ENCODE measurements around the gene TCAP.
"Not testable (repeated sequence)": the region's sequence is repeated elsewhere in the genome, so short reads cannot be mapped to it uniquely, and the experiment has no call there.

The TCAP gene

DNA sequence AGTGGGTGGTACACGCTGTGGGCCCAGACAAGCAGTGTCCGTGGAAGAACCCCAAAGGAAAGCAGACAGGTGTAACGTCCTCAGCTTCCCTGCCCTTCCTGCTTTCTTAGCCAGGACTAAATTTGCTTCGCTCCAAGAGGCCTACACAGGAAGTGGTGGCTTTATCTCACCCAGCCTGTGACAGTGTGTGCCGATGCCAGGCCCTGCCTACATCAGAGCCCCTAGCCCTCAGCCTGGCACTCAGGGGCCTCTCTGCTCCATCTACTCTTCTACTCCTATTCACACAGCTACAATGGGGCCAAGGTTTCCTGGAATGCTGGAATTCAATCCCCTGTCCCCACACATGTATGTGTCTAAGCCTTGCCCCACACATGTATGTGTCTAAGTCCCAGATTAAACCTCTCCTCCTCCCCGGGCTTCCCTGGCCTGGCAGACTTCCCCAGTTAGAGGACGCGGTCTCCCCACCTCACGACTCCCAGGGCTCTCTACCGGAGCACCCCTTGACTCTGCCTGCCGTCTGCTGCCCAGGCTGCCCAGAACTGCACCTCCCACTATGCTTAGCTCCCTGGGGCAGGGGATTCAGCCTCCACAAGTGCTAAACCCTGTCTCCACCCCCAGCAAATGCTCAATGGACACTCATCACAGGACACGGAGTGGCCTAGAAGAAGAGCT, 14.5 kb downstream of the TCAP start:
- DNase-seq (ENCODE audit: low read depth, low spot score) = no peak

DNA sequence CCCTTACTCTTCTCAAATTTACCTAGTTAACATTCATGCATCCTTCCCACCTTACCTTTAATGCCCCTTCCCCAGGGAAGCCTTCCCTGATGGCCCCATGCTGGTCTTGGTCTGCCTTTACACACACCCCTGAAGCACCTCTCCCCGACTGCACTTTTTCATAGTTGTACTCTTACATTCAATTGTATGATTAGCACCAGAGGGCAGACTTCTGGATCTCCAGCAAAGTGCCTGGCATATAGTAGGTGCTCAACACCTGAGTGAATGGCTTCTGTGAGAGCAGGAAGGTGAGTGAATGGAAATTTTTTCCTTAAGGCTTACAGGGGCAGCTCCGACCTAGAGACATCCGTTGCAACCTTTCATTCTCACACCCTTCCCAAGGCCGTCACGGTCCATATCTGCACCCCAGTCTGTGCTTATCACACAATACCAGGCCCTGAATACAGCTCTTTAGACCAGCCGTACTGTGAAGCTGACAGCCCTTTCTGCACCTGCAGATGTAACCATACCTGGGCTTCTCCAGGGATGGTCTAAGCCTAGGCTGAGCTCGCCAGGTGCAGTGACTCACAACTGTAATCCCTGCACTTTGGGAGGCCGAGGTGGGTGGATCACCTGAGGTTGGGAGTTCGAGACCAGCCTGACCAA, 18.3 kb downstream of the TCAP start:
- DNase-seq (ENCODE audit: low read depth, low spot score) = no peak

GRCh38 chr17:39684369-39685192, 19.4 kb downstream of the TCAP start:
- no peak for DNase-seq (ENCODE audit: low read depth, low spot score)

GRCh38 chr17:39687101-39687545, 22.0 kb downstream of the TCAP start:
- DNase-seq (ENCODE audit: low read depth, low spot score) = no peak

DNA sequence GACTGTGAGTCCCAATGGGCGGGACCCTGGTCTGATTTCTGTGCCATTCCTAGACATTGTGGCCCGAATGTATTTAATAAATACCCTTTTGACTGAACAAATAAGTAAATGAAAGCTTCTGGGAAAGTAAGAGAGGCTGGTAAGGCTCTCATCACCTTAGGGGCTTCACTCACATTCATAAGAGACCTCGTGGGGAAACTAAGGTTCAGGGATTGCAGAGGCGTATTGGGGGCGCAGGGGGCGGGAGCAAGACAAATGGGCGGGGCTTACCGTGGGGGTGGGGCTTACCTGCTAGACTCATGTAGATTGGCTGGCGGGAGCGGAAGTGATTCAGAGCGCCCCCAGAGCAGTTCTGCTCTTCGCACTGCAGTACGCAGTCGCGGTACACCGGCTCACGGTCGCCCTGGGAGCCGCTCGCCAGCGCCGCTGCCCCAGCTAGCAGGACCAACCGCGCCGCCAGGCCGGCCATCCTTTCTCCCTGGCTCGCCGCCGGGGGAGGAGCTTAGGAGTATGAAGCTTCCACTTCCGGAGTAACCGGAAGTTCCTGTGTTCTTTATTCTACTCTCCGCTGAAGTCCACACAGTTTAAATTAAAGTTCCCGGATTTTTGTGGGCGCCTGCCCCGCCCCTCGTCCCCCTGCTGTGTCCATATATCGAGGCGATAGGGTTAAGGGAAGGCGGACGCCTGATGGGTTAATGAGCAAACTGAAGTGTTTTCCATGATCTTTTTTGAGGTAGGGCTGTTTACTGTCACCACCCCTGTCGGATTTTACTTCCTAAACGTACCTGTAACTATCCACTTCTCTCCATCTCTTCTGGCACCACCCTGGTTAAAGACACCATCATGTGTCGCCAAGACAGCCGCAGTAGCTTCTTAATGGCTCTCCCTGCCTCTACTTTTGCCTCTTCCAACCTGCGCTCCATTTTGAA, 22.7 kb downstream of the TCAP start, which contains the start of gene PGAP3:
Gene PGAP3 (minus strand): TSS at position 512 of the 929 bp plus-strand sequence. CDS start 43 bp downstream, at position 469.
- DNase-seq (ENCODE audit: low read depth, low spot score) = peak; percentile 75

GRCh38 chr17:39688475-39688835, 23.3 kb downstream of the TCAP start:
- DNase-seq (ENCODE audit: low read depth, low spot score) = no peak

DNA sequence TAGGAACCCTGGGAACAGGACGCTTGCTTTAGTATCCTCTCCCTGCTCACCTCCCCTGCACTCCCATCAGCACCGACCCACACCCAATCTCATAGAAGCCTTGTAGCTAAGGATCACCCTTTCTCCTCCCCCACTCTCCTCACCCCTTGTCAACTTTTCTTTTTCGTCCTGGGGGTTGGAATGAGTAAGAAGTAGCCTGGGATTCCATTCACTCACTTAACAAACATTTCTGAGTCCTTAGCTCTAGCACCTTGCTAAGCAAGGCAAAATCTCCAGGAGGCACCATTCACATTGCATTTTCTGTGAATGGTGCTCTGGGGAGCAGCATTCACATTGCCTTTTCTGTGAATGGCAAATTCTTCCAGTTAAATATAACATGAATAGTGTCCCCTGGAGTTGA, 23.8 kb downstream of the TCAP start:
- peak; percentile 71 for DNase-seq (ENCODE audit: low read depth, low spot score)

DNA sequence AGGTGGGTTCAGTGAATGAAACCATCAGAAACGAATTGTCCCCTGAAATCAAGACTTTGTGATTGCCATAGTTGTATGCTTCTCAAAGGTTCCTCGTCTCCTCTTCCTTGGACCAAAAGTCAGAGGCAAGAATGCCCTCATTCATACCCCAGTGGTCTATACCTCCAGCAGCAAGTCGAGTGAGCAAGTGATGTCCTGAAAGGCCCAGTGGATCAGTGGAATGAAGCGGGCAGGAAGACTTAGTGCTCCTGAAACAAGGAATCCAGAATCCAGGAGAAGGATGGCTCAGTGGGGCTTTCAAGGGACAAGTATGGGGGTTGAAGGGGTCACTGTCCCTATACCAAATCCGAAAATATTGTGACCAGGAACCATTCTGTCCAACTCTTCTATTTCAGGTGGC, 29.4 kb downstream of the TCAP start:
- DNase-seq (ENCODE audit: low read depth, low spot score) = no peak

- DNase-seq (ENCODE audit: low read depth, low spot score) = no peak
Observed at GRCh38 chr17:39695089-39695474, 29.9 kb downstream of the TCAP start.

GRCh38 chr17:39696731-39697130, 31.6 kb downstream of the TCAP start:
- DNase-seq (ENCODE audit: low read depth, low spot score) = no peak

DNA sequence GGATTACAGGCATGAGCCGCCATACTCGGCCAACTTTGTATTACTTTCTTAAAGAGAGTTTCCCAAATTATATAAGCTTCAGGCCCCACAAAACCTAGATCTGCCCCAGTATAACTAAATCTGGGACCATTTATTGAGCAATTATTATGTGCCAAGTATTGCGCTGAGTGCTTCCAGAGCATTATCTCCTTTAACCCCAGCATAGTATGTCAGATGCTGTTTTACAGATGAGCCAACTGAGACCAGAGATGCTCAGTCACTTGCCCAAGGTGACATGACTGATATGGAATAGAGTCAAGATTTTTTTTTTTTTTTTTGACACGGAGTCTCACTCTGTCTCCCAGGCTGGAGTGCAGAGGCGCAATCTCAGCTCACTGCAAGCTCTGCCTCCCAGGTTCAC, 32.8 kb downstream of the TCAP start:
- no peak for DNase-seq (ENCODE audit: low read depth, low spot score)

GRCh38 chr17:39699157-39699817, 34.1 kb downstream of the TCAP start:
- not testable (repeated sequence) for DNase-seq (ENCODE audit: low read depth, low spot score)

DNA sequence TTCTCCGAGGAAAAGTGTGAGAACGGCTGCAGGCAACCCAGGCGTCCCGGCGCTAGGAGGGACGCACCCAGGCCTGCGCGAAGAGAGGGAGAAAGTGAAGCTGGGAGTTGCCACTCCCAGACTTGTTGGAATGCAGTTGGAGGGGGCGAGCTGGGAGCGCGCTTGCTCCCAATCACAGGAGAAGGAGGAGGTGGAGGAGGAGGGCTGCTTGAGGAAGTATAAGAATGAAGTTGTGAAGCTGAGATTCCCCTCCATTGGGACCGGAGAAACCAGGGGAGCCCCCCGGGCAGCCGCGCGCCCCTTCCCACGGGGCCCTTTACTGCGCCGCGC, 34.6 kb downstream of the TCAP start, which contains the start of gene ERBB2:
Gene ERBB2 (plus strand): TSS at position 247 of the 330 bp plus-strand sequence. CDS start 175 bp downstream, outside the sequence.
- DNase-seq (ENCODE audit: low read depth, low spot score) = no peak

DNA sequence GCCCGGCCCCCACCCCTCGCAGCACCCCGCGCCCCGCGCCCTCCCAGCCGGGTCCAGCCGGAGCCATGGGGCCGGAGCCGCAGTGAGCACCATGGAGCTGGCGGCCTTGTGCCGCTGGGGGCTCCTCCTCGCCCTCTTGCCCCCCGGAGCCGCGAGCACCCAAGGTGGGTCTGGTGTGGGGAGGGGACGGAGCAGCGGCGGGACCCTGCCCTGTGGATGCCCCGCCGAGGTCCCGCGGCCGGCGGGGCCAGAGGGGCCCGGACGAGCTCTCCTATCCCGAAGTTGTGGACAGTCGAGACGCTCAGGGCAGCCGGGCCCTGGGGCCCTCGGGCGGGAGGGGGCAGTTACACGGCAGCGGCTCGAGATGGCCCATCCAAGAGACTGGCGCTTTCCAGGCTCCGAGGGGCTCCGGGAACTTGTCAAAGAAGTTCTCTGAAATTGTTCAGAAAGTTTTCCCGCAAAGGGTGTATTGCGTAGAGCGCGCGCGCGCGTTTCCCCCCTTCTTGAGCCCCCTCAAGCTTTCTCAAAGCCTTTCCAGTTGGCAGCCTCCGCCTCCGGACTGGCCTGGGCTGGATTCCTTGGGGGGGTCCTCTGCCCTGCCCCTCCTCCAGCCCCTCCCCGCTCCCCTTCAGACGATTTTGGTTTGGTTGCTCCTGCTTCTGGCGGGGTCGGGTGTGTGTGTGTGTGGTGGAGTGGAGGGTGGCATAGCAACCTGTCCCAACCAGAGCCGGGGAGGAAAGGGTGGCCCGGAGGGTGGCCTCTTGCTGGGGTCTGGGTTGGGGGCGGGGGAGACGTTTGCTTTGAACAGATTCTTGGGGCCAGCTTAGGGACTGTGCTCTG, 35.2 kb downstream of the TCAP start:
- no peak for DNase-seq (ENCODE audit: low read depth, low spot score)

DNA sequence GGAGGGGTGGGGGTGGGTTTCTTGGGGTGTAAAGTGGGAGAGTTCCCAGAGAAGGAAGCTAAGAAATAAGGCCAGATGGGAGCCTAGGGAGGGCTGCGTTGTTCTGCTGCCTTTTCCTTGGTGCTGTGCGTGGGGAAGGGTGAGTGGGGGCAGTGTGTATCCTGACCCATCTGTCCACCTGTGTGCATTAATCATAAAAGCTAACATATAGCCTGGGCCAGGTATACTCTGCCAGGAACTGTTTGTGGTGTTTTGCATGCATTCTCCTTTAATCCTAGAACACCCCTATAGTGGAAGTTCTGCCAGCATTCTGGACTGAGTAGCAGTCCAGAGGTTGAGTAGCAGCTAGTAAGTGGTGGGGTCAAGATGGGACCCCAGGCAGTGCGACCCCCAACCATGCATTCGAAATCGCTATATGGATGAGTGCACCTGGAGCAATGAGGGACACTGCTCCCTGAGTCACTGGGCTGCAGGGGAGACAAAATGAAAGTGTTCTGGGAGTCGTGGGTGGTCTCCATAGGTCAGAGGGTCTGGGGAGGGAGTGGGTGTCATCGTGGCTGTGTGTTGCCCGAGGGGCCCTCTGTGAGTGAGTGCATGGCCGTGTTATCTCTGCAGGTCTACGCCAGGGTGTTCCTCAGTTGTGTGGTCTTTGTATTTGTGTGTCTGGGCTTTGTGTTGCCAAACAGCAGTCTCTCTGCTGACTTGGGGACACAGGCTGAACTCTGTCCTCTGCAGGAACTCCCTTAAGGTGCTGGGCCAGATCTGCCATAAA, 36.0 kb downstream of the TCAP start:
- no peak for DNase-seq (ENCODE audit: low read depth, low spot score)

- DNase-seq (ENCODE audit: low read depth, low spot score) = no peak
Observed at GRCh38 chr17:39701784-39702422, 36.8 kb downstream of the TCAP start.

DNA sequence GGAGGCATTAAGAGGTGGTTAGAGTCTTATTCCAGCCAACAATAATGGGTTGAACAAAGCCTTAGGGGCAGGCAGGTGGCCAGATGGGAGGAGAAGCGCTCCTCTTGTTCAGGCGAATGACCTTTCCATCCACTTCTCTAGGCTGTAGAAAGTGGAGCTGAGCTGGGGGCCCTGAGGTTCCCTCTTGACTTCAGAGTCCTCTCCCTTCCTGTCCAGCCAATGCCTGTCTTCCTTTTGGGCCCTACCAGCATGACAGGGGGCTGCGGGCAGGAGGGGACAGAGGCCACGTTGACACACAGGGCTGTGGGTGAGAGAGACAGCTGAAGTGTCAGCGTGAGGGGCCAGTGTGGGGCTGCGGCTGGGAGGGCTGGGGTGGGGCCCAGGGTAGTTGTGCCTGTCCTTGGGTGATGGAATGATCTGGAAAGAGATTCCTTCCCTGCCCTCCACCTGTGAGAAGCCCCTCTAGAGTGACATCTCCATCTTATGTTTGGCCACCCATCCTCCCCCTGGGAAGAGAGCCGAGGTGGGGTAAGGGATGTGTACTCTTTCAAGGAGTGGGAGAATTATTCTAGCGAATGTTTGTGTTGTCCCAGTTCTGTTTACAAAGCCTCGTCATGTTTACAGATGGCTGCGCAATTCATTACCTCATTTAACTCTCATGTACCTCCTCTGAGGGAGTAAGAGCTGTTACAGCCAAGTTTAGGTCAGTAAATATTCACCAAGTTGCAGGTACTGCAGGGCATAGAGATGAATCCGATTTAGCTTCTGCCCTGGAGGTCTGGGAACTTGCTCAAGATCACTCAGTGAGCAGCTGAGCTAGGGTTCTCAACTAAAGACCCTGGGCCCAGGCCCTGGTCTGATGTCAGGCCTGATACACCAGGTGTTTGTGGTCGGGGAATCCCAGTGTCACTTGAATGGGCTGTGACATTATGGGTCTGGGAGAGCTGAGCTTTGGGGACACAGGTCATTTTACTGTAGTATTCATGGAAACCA, 38.0 kb downstream of the TCAP start:
- DNase-seq (ENCODE audit: low read depth, low spot score) = no peak

All from iPS DF 19.7 (cell line).